IMR-90 (cell line): ENCODE data around the gene SLAMF9. TPM values are rescaled to one million over a fixed set of nuclear protein-coding genes. Genes with fewer than 3 reads are reported as not detected.

Experiments used
- ATAC-seq: fragments of 200-7000 bp; cut with Tn5 transposase; 2 replicates; pipeline ENCODE4 v1.9.1; 2020; ENCODE audit warnings: low read depth, mild to moderate bottlenecking, moderate library complexity
- BruUV-seq: library from RNA; stranded (reverse); fragments of 400-500 nt; replicated peaks from 2 replicates; lab custom pipeline; 2021; lab: Mats Ljungman, UMichigan
- CTCF ChIA-PET: fragments of 300-600 bp; formaldehyde crosslinking; extraction: SDS; loops from one replicate; lab custom pipeline; 2021; ENCODE audit warnings: antibody characterized with exemption; lab: Yijun Ruan, JAX
- POLR2A ChIA-PET: fragments of 300-600 bp; sonication (Branson Sonifier 250); formaldehyde crosslinking; loops from one replicate; lab custom pipeline; 2022; ENCODE audit warnings: antibody characterized with exemption; ENCODE audit not compliant: unreplicated experiment; lab: Charles Lee
- DNase-seq: peaks from one replicate; pipeline ENCODE4 v3.0.0; 2013
- H2AFZ ChIP-seq: replicated peaks from 2 replicates; pipeline ENCODE3; 2013; ENCODE audit warnings: low read length, mild to moderate bottlenecking; ENCODE audit not compliant: poor library complexity
- H2AK5ac ChIP-seq: 2 replicates; pipeline ENCODE4 v1.6.1; 2013; ENCODE audit warnings: low read depth, low read length, inconsistent platforms
- H2AK9ac ChIP-seq: replicated peaks from 2 replicates; pipeline ENCODE3; 2013; ENCODE audit warnings: mild to moderate bottlenecking, low read depth, low read length, moderate library complexity; ENCODE audit not compliant: poor library complexity
- H2BK120ac ChIP-seq: 2 replicates; pipeline ENCODE4 v1.6.1; 2013; ENCODE audit warnings: low read depth, low read length, inconsistent platforms
- H2BK15ac ChIP-seq: 3 replicates; pipeline ENCODE4 v1.6.1; 2013; ENCODE audit warnings: low read depth, low read length, inconsistent platforms
- H2BK20ac ChIP-seq: 2 replicates; pipeline ENCODE4 v1.6.1; 2013; ENCODE audit warnings: low read depth, mild to moderate bottlenecking, inconsistent platforms, low read length, moderate library complexity
- H2BK5ac ChIP-seq: 2 replicates; pipeline ENCODE4 v1.6.1; 2013; ENCODE audit warnings: mild to moderate bottlenecking, low read depth, low read length, inconsistent platforms; ENCODE audit not compliant: poor library complexity, severe bottlenecking
- H3K14ac ChIP-seq: replicated peaks from 2 replicates; pipeline ENCODE4 v1.6.1; 2013; ENCODE audit warnings: low read depth, low read length, inconsistent platforms
- H3K18ac ChIP-seq: 2 replicates; pipeline ENCODE4 v1.6.1; 2013; ENCODE audit warnings: low read depth, low read length, control low read depth
- H3K23ac ChIP-seq: 2 replicates; pipeline ENCODE4 v1.6.1; 2013; ENCODE audit warnings: low read depth, low read length, inconsistent platforms
- H3K27ac ChIP-seq: 2 replicates; pipeline ENCODE4 v1.5.1; 2013; ENCODE audit warnings: mild to moderate bottlenecking, control low read depth, low read length; ENCODE audit not compliant: insufficient read depth
- H3K27me3 ChIP-seq: 2 replicates; pipeline ENCODE4 v1.6.1; 2013; ENCODE audit warnings: low read length; ENCODE audit not compliant: control insufficient read depth, insufficient read depth
- H3K36me3 ChIP-seq: 2 replicates; pipeline ENCODE4 v1.6.1; 2013; ENCODE audit warnings: low read length, mixed read lengths; ENCODE audit not compliant: control insufficient read depth, insufficient read depth
- H3K4ac ChIP-seq: 2 replicates; pipeline ENCODE4 v1.6.1; 2013; ENCODE audit warnings: low read depth, low read length, inconsistent platforms
- H3K4me1 ChIP-seq: 2 replicates; pipeline ENCODE4 v1.6.1; 2013; ENCODE audit warnings: low read length, mixed read lengths; ENCODE audit not compliant: control insufficient read depth, insufficient read depth
- H3K4me2 ChIP-seq: 2 replicates; pipeline ENCODE4 v1.6.1; 2013; ENCODE audit warnings: low read depth, mild to moderate bottlenecking, control low read depth, low read length, moderate library complexity
- H3K4me3 ChIP-seq: 2 replicates; pipeline ENCODE4 v1.5.1; 2013; ENCODE audit warnings: low read depth, mild to moderate bottlenecking, control low read depth, low read length, moderate library complexity; ENCODE audit not compliant: insufficient read depth
- H3K56ac ChIP-seq: 2 replicates; pipeline ENCODE4 v1.6.1; 2013; ENCODE audit warnings: low read length, inconsistent platforms; ENCODE audit not compliant: insufficient read depth; ENCODE audit errors: extremely low read depth
- H3K79me1 ChIP-seq, 2 experiments: 2 replicates each; pipeline ENCODE4 v1.6.1; 2013; ENCODE audit warnings: low read length in 2 of 2, inconsistent platforms in 1 of 2, low read depth in 1 of 2
- H3K9ac ChIP-seq: 2 replicates; pipeline ENCODE4 v1.6.1; 2013; ENCODE audit warnings: low read depth, low read length, control low read depth
- H3K9me1 ChIP-seq: 2 replicates; pipeline ENCODE4 v1.6.1; 2013; ENCODE audit warnings: low read length, inconsistent platforms; ENCODE audit not compliant: insufficient read depth
- H3K9me3 ChIP-seq: 2 replicates; pipeline ENCODE4 v1.6.1; 2013; ENCODE audit warnings: low read length; ENCODE audit not compliant: control insufficient read depth, insufficient read depth
- H4K20me1 ChIP-seq: 2 replicates; pipeline ENCODE4 v1.6.1; 2013; ENCODE audit warnings: low read length, inconsistent platforms; ENCODE audit not compliant: insufficient read depth
- H4K5ac ChIP-seq: 2 replicates; pipeline ENCODE4 v1.6.1; 2013; ENCODE audit warnings: mild to moderate bottlenecking, low read depth, low read length, control low read depth
- H4K8ac ChIP-seq, 2 experiments: 2 replicates each; pipeline ENCODE4 v1.6.1; 2013; ENCODE audit warnings: low read depth in 2 of 2, low read length in 2 of 2, control low read depth in 1 of 2, inconsistent platforms in 1 of 2
- H4K91ac ChIP-seq: 2 replicates; pipeline ENCODE4 v1.6.1; 2013; ENCODE audit warnings: low read depth, low read length, inconsistent platforms; ENCODE audit not compliant: insufficient read depth
- BHLHE40 ChIP-seq: fragments of 150-350 bp; IDR thresholded peaks from 2 replicates; pipeline ENCODE4 v1.6.1; 2016; ENCODE audit warnings: mild to moderate bottlenecking, low read depth, low read length
- CEBPB ChIP-seq: IDR thresholded peaks from 2 replicates; pipeline ENCODE4 v1.6.1; 2012; ENCODE audit warnings: low read depth, low read length, improper control_type of control experiment
- FOS ChIP-seq: fragments of 150-350 bp; IDR thresholded peaks from 2 replicates; pipeline ENCODE4 v1.6.1; 2016; ENCODE audit warnings: low read depth, low read length
- MAFK ChIP-seq: IDR thresholded peaks from 2 replicates; pipeline ENCODE4 v1.6.1; 2012; ENCODE audit warnings: low read depth, low read length, improper control_type of control experiment
- MAZ ChIP-seq: IDR thresholded peaks from 2 replicates; pipeline ENCODE4 v1.6.1; 2012; ENCODE audit warnings: low read depth, mild to moderate bottlenecking, low read length, improper control_type of control experiment, moderate library complexity, borderline replicate concordance
- MXI1 ChIP-seq: IDR thresholded peaks from 2 replicates; pipeline ENCODE4 v1.6.1; 2012; ENCODE audit warnings: low read depth, mild to moderate bottlenecking, low read length, moderate library complexity, borderline replicate concordance
- NFE2L2 ChIP-seq: fragments of 150-350 bp; IDR thresholded peaks from 2 replicates; pipeline ENCODE4 v1.6.1; 2016; ENCODE audit warnings: low read depth, mild to moderate bottlenecking, low read length
- POLR2A ChIP-seq: IDR thresholded peaks from 2 replicates; pipeline ENCODE4 v1.6.1; 2012; ENCODE audit warnings: mild to moderate bottlenecking, low read depth, low read length
- RAD21 ChIP-seq: IDR thresholded peaks from 2 replicates; pipeline ENCODE4 v1.6.1; 2012; ENCODE audit warnings: low read length, improper control_type of control experiment
- RCOR1 ChIP-seq: IDR thresholded peaks from 2 replicates; pipeline ENCODE4 v1.6.1; 2012; ENCODE audit warnings: mild to moderate bottlenecking, low read length, improper control_type of control experiment; ENCODE audit not compliant: insufficient replicate concordance
- RFX5 ChIP-seq: IDR thresholded peaks from 2 replicates; pipeline ENCODE4 v1.8.0; 2012; ENCODE audit warnings: low read depth, mild to moderate bottlenecking, low read length, moderate library complexity
- SMC3 ChIP-seq: fragments of 150-350 bp; IDR thresholded peaks from 2 replicates; pipeline ENCODE4 v1.6.1; 2016; ENCODE audit warnings: low read depth, mild to moderate bottlenecking, antibody characterized with exemption, low read length, moderate library complexity
- WGBS, 2 experiments: methylation state at CpG; one replicate each; pipeline versions ENCODE4 v1.1.5 to v1.1.7; 2013; ENCODE audit warnings: missing lambda C conversion rate in 2 of 2; ENCODE audit not compliant: insufficient read length in 1 of 2; ENCODE audit errors: extremely low coverage in 2 of 2; 5-methylcytosine and 5-hydroxymethylcytosine counted together
- dilution Hi-C: fragments of 300-500 bp; cut with HindIII; formaldehyde crosslinking; loops from one replicate; pipeline ENCODE4 v1.14.3; 2018; ENCODE audit warnings: low sequenced_read_pairs; ENCODE audit not compliant: unreplicated experiment
- in situ Hi-C: fragments of 300-500 bp; cut with MboI; formaldehyde crosslinking; loops from 3 replicates; pipeline ENCODE4 v1.14.3; 2019; ENCODE audit warnings: low sequenced_read_pairs, inconsistent platforms, mixed read lengths
- intact Hi-C: fragments of 100-400 bp; cut with micrococcal nuclease; formaldehyde crosslinking; loops from 2 replicates; pipeline ENCODE4 v1.10.0; 2022
- polyA plus RNA-seq, 3 experiments: library from polyadenylated mRNA; depleted of rRNA; stranded (reverse); fragments of >200 nt; gene quantifications; 2 replicates each; pipeline ENCODE4 v1.2.3, GENCODE V29; 2012; ENCODE audit warnings: low replicate concordance in 1 of 3
- total RNA-seq: library from RNA; depleted of rRNA; stranded (reverse); fragments of >200 nt; gene quantifications from 2 replicates; pipeline ENCODE4 v1.2.3, GENCODE V29; 2012
- TF ChIP-seq, protein P1 (sequence below): fragments of 150-350 bp; IDR thresholded peaks from 2 replicates; pipeline ENCODE4 v1.6.1; 2017; ENCODE audit warnings: mild to moderate bottlenecking, antibody characterized with exemption, low read length, low read depth
- TF ChIP-seq, protein P2 (sequence below): conservative IDR thresholded peaks from 2 replicates; pipeline ENCODE4 v1.5.1; 2012; ENCODE audit warnings: mild to moderate bottlenecking, low read depth, low read length, improper control_type of control experiment
- TF ChIP-seq, protein P3 (sequence below): fragments of 150-350 bp; IDR thresholded peaks from 2 replicates; pipeline ENCODE4 v1.6.1; 2016; ENCODE audit warnings: low read depth, mild to moderate bottlenecking, low read length, moderate library complexity, borderline replicate concordance

Gene SLAMF9
- total and polyA plus RNA-seq, 2 of the 4 experiments (the other 2 are of a cell fraction) = 0.18 to 0.67 TPM

DNA sequence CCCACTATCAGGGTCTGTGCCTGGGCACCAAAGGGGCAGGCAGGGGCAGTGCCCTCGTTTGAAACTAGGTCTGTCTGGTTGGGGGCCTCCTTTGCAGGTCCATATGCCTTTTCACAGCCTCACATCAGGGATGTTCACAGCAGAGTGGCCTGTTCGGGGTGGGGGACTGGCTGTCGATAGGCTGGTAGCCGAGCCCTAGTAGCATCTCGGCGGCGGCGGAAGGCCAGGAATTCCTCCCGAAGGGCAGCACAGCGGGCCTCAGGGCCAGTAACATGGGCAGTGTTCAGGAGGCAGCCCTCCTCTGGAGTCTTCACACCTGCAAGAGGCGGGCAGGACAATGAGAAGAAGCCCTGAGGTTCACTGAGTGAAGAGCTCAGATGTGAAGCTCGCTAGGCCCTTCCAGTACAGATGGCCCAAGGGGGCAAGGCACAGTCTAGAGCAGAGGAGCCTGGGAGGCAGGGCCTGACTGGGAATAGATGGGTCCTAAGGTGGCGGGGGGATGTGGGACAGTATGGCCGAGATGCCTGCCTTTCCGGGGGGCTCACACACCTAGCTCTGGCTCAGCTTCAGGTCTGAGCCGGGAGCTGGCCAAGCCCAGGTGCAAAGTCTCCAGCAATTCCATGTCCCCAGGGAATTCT lies 26.7 kb downstream of the SLAMF9 start:
- Histone ChIP-seq H3K9me1 (0 out of 2 replicates have a peak, but pooled peaks cover 3% of the 10 kb centered on the region), H4K20me1 (peaks cover 17% of the 10 kb centered on the region), H3K36me3 (no peaks in the 10 kb centered on the region), H4K91ac (no peak overlapping the region), H3K9me3 (no peaks in the 10 kb centered on the region), H3K4ac (no peak overlapping the region), H3K9ac (no peak overlapping the region), H2AFZ (no peak overlapping the region), H3K56ac (no peak overlapping the region), H2BK15ac (no peak overlapping the region), H3K23ac (no peak overlapping the region), H3K27ac (no peak overlapping the region), H2AK9ac (no peak overlapping the region), H3K14ac (no peak overlapping the region), H4K8ac (no peak overlapping the region), H2BK20ac (no peak overlapping the region), H3K4me2 (no peak overlapping the region), H2BK5ac (no peak overlapping the region), H2BK120ac (no peak overlapping the region), H2AK5ac (no peak overlapping the region), H3K4me3 (no peak overlapping the region), H3K18ac (no peak overlapping the region), H4K5ac (no peak overlapping the region), H3K79me1 (peaks cover 0 to 19% of the 10 kb centered on the region in 2 experiments; a peak in 2 of 4 replicates), H3K27me3 (no peaks in the 10 kb centered on the region; the same call in 1 of the 2 replicates), H3K4me1 (peaks cover 7% of the 10 kb centered on the region)
- ATAC-seq (no peak), DNase-seq (no peak)
- dilution Hi-C loops (no loop called here), in situ Hi-C loops (no loop called here), intact Hi-C loops (loop anchor here (10.0 kb wide), 1 partner anchor 287 kb away; no protein-coding TSS in a partner anchor)
- POLR2A ChIA-PET = no interaction called here
- BruUV-seq = no TSS peak
- 88% methylated on average over 9 of the region's 16 CpGs; no CpG with 5 or more reads in 1 of the 2 experiments for WGBS, 2 experiments
- CTCF ChIA-PET = interaction anchor here (0.6 to 1.4 kb wide), 2 partner anchors 80 to 131 kb away, joined by 4 to 7 read pairs; no protein-coding TSS in a partner anchor
- no peak for TF ChIP-seq MAFK
- TF ChIP-seq RFX5 = no peak
- TF ChIP-seq NFE2L2 = no peak
- no peak for TF ChIP-seq RCOR1
- no peak for TF ChIP-seq SMC3
- no peak for TF ChIP-seq FOS
- TF ChIP-seq MXI1 = no peak
- TF ChIP-seq, protein P1, sequence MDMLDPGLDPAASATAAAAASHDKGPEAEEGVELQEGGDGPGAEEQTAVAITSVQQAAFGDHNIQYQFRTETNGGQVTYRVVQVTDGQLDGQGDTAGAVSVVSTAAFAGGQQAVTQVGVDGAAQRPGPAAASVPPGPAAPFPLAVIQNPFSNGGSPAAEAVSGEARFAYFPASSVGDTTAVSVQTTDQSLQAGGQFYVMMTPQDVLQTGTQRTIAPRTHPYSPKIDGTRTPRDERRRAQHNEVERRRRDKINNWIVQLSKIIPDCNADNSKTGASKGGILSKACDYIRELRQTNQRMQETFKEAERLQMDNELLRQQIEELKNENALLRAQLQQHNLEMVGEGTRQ = no peak
- TF ChIP-seq MAZ = no peak
- TF ChIP-seq BHLHE40 = no peak
- TF ChIP-seq, protein P2, sequence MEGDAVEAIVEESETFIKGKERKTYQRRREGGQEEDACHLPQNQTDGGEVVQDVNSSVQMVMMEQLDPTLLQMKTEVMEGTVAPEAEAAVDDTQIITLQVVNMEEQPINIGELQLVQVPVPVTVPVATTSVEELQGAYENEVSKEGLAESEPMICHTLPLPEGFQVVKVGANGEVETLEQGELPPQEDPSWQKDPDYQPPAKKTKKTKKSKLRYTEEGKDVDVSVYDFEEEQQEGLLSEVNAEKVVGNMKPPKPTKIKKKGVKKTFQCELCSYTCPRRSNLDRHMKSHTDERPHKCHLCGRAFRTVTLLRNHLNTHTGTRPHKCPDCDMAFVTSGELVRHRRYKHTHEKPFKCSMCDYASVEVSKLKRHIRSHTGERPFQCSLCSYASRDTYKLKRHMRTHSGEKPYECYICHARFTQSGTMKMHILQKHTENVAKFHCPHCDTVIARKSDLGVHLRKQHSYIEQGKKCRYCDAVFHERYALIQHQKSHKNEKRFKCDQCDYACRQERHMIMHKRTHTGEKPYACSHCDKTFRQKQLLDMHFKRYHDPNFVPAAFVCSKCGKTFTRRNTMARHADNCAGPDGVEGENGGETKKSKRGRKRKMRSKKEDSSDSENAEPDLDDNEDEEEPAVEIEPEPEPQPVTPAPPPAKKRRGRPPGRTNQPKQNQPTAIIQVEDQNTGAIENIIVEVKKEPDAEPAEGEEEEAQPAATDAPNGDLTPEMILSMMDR = no peak
- TF ChIP-seq RAD21 = no peak
- TF ChIP-seq, protein P3, sequence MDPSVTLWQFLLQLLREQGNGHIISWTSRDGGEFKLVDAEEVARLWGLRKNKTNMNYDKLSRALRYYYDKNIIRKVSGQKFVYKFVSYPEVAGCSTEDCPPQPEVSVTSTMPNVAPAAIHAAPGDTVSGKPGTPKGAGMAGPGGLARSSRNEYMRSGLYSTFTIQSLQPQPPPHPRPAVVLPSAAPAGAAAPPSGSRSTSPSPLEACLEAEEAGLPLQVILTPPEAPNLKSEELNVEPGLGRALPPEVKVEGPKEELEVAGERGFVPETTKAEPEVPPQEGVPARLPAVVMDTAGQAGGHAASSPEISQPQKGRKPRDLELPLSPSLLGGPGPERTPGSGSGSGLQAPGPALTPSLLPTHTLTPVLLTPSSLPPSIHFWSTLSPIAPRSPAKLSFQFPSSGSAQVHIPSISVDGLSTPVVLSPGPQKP = no peak
- TF ChIP-seq POLR2A = no peak
- no peak for TF ChIP-seq CEBPB
